AG09309 (cell line): Measurements from ENCODE around the gene FGF1.
A peak's percentile ranks its signal among the peaks of the same experiment; 100 is the strongest.
"Not testable (repeated sequence)": the region's sequence is repeated elsewhere in the genome, so short reads cannot be mapped to it uniquely, and the experiment has no call there.

Experiments used
- DNase-seq: peaks from one replicate; pipeline ENCODE4 v3.0.0-alpha.2; 2010; ENCODE audit warnings: low read depth
- H3K4me3 ChIP-seq: 2 replicates; pipeline ENCODE4 v1.5.1; 2011; ENCODE audit warnings: mild to moderate bottlenecking, low read depth, low read length, moderate library complexity; ENCODE audit not compliant: control insufficient read depth
- CTCF ChIP-seq: IDR thresholded peaks from 2 replicates; pipeline ENCODE4 v1.5.1; 2011; ENCODE audit warnings: mild to moderate bottlenecking, low read depth, low read length, inconsistent platforms; ENCODE audit not compliant: insufficient read depth, control insufficient read depth; ENCODE audit errors: missing control alignments

Gene FGF1

GRCh38 chr5:142650881-142651280, 35.0 kb downstream of the FGF1 start:
- DNase-seq: no peak
- TF ChIP-seq CTCF: no peak
- H3K4me3 ChIP-seq: no peak overlapping the region

GRCh38 chr5:142650060-142650459, 35.8 kb downstream of the FGF1 start:
- no peak for DNase-seq

GRCh38 chr5:142648108-142648507, 37.8 kb downstream of the FGF1 start:
- DNase-seq, H3K4me3 ChIP-seq: not testable (repeated sequence)

More at GRCh38 chr5:142650060-142650459, 35.8 kb downstream of the FGF1 start:
- no peak for TF ChIP-seq CTCF
- no peak overlapping the region for H3K4me3 ChIP-seq

- peak overlapping the region; percentile 9; the same call in 1 of the 2 replicates for H3K4me3 ChIP-seq
- TF ChIP-seq CTCF: no peak
Observed at GRCh38 chr5:142645456-142645855, 40.4 kb downstream of the FGF1 start.

GRCh38 chr5:142644640-142645361, 41.1 kb downstream of the FGF1 start:
- peak; percentile 99 for DNase-seq
- no peak for TF ChIP-seq CTCF
- H3K4me3 ChIP-seq: peak overlapping the region; percentile 9

More at GRCh38 chr5:142645456-142645855, 40.4 kb downstream of the FGF1 start:
- no peak for DNase-seq

GRCh38 chr5:142644127-142644526, 41.8 kb downstream of the FGF1 start:
- no peak for DNase-seq
- TF ChIP-seq CTCF: no peak
- no peak overlapping the region for H3K4me3 ChIP-seq

- H3K4me3 ChIP-seq: no peak overlapping the region
- DNase-seq: no peak
- no peak for TF ChIP-seq CTCF
Observed at GRCh38 chr5:142643634-142644033, 42.3 kb downstream of the FGF1 start.
